Nephron progenitor cell (in vitro differentiated cells): ENCODE results near the gene AKAP12.

ENCODE experiments used
- DNase-seq: peaks from one replicate; pipeline ENCODE4 v3.0.0; 2021
- H3K27ac Mint-ChIP-seq: 2 replicates; pipeline ENCODE4 v1.8.0; 2021; ENCODE audit warnings: mild to moderate bottlenecking, moderate library complexity, mixed read lengths
- H3K27me3 Mint-ChIP-seq: 2 replicates; pipeline ENCODE4 v1.8.0; 2021; ENCODE audit warnings: mild to moderate bottlenecking, low read depth, mixed read lengths; ENCODE audit not compliant: poor library complexity
- H3K36me3 Mint-ChIP-seq: 2 replicates; pipeline ENCODE4 v1.8.0; 2021; ENCODE audit warnings: low read depth, mixed read lengths
- H3K4me1 Mint-ChIP-seq: 2 replicates; pipeline ENCODE4 v1.8.0; 2021; ENCODE audit warnings: mixed read lengths
- H3K4me3 Mint-ChIP-seq: 2 replicates; pipeline ENCODE4 v1.8.0; 2021; ENCODE audit warnings: mild to moderate bottlenecking, moderate library complexity, mixed read lengths
- H3K9me3 Mint-ChIP-seq: 2 replicates; pipeline ENCODE4 v1.8.0; 2021; ENCODE audit warnings: mild to moderate bottlenecking, moderate library complexity, mixed read lengths
- CTCF ChIP-seq: fragments of 200-600 bp; sonication (generic); IDR thresholded peaks from 2 replicates; pipeline ENCODE4 v1.5.0; 2021; ENCODE audit warnings: antibody characterized with exemption

The AKAP12 gene

GRCh38 chr6:151374036-151374683 lies 134.4 kb downstream of the AKAP12 start:
- H3K9me3 Mint-ChIP-seq: peaks cover 13% of the 10 kb centered on the region
- H3K4me3 Mint-ChIP-seq: no peak overlapping the region
- peaks cover 50% of the 10 kb centered on the region for H3K36me3 Mint-ChIP-seq
- H3K27me3 Mint-ChIP-seq: no peaks in the 10 kb centered on the region
- no peak for DNase-seq
- no peak for TF ChIP-seq CTCF
- H3K4me1 Mint-ChIP-seq: peaks cover 24% of the 10 kb centered on the region
- H3K27ac Mint-ChIP-seq: no peak overlapping the region

GRCh38 chr6:151375833-151376232 lies 136.1 kb downstream of the AKAP12 start:
- DNase-seq: no peak
- H3K36me3 Mint-ChIP-seq: peaks cover 40% of the 10 kb centered on the region
- no peak overlapping the region for H3K4me3 Mint-ChIP-seq
- H3K9me3 Mint-ChIP-seq: peaks cover 13% of the 10 kb centered on the region
- no peak for TF ChIP-seq CTCF
- no peaks in the 10 kb centered on the region for H3K27me3 Mint-ChIP-seq
- H3K27ac Mint-ChIP-seq: no peak overlapping the region
- H3K4me1 Mint-ChIP-seq: peaks cover 30% of the 10 kb centered on the region

DNA sequence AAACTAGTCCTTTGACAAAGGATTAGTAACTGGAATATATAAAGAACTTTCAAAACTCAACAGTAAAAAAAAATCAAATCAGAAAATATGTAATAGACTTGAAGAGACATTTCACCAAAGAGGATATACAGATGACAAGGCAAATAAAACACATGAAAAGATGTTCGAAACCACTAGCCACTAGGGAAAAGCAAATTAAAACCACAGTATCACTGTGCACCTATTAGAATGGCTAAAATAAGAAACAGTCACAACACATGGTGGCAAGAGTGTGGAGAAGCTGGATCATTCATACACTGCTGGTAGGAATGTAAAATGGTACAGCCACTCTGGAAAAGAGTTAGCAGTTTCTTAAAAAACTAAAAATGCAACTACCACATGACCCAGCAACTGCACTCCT lies 136.7 kb downstream of the AKAP12 start:
- TF ChIP-seq CTCF: no peak
- Mint-ChIP-seq H3K9me3 (peaks cover 13% of the 10 kb centered on the region), H3K4me1 (peaks cover 35% of the 10 kb centered on the region), H3K27ac (no peak overlapping the region), H3K4me3 (no peak overlapping the region), H3K27me3 (no peaks in the 10 kb centered on the region), H3K36me3 (peaks cover 35% of the 10 kb centered on the region)
- DNase-seq: no peak

DNA sequence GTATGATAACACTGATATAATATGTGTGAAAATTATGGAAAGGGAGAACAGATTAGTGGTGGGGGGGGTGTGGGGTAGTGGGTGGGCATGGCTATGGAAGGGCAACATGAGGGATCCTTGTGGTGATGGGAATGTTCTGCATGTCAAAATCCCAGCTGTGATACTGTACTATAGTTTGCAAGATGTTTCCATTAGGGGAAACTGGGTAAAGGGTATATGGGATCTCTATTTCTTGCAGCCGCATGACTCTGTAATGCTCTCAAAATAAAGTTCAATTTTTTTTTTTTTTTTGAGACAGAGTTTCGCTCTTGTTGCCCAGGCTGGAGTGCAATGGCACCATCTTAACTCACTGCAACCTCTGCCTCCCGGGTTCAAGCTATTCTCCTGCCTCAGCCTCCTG lies 137.3 kb downstream of the AKAP12 start:
- Mint-ChIP-seq H3K36me3 (peaks cover 28% of the 10 kb centered on the region), H3K27me3 (no peaks in the 10 kb centered on the region), H3K4me3 (no peak overlapping the region), H3K27ac (no peak overlapping the region), H3K9me3 (peaks cover 13% of the 10 kb centered on the region), H3K4me1 (peaks cover 32% of the 10 kb centered on the region)
- DNase-seq: no peak
- TF ChIP-seq CTCF: no peak

GRCh38 chr6:151379933-151380847 lies 140.4 kb downstream of the AKAP12 start:
- DNase-seq: no peak
- Mint-ChIP-seq H3K27ac (peak overlapping the region; percentile 80), H3K27me3 (no peaks in the 10 kb centered on the region), H3K4me1 (peaks cover 15% of the 10 kb centered on the region), H3K9me3 (peaks cover 13% of the 10 kb centered on the region), H3K36me3 (peaks cover 20% of the 10 kb centered on the region), H3K4me3 (no peak overlapping the region)
- TF ChIP-seq CTCF: no peak
